Measurements from ENCODE around the gene GALNT18.

GALNT18 gene

GRCh38 chr11:11498195-11498594 lies 123.6 kb downstream of the GALNT18 start:
- DNase-seq (ENCODE audit: low spot score) = no peak

- DNase-seq (ENCODE audit: low spot score) = no peak
Observed at GRCh38 chr11:11496879-11497278, 124.9 kb downstream of the GALNT18 start.

- DNase-seq (ENCODE audit: low spot score) = no peak
Observed at GRCh38 chr11:11494348-11494747, 127.5 kb downstream of the GALNT18 start.

GRCh38 chr11:11493698-11494097 lies 128.1 kb downstream of the GALNT18 start:
- DNase-seq (ENCODE audit: low spot score) = no peak

GRCh38 chr11:11491589-11491988 lies 130.2 kb downstream of the GALNT18 start:
- no peak for DNase-seq (ENCODE audit: low spot score)

- DNase-seq (ENCODE audit: low spot score) = no peak
Observed at GRCh38 chr11:11491014-11491413, 130.8 kb downstream of the GALNT18 start.

- DNase-seq (ENCODE audit: low spot score) = no peak
Observed at GRCh38 chr11:11486423-11486822, 135.4 kb downstream of the GALNT18 start.

- DNase-seq (ENCODE audit: low spot score) = no peak
Observed at GRCh38 chr11:11486002-11486401, 135.8 kb downstream of the GALNT18 start.

- no peak for DNase-seq (ENCODE audit: low spot score)
Observed at GRCh38 chr11:11483627-11484026, 138.2 kb downstream of the GALNT18 start.

GRCh38 chr11:11482730-11483129 lies 139.1 kb downstream of the GALNT18 start:
- no peak for DNase-seq (ENCODE audit: low spot score)

- no peak for DNase-seq (ENCODE audit: low spot score)
Observed at GRCh38 chr11:11481371-11481770, 140.4 kb downstream of the GALNT18 start.

- no peak for DNase-seq (ENCODE audit: low spot score)
Observed at GRCh38 chr11:11480971-11481370, 140.8 kb downstream of the GALNT18 start.

GRCh38 chr11:11478687-11479086 lies 143.1 kb downstream of the GALNT18 start:
- DNase-seq (ENCODE audit: low spot score) = no peak

GRCh38 chr11:11477695-11478420 lies 143.9 kb downstream of the GALNT18 start:
- DNase-seq (ENCODE audit: low spot score) = no peak

- no peak for DNase-seq (ENCODE audit: low spot score)
Observed at GRCh38 chr11:11476971-11477645, 144.7 kb downstream of the GALNT18 start.

- no peak for DNase-seq (ENCODE audit: low spot score)
Observed at GRCh38 chr11:11476499-11476898, 145.3 kb downstream of the GALNT18 start.

- no peak for DNase-seq (ENCODE audit: low spot score)
Observed at GRCh38 chr11:11472106-11472505, 149.7 kb downstream of the GALNT18 start.

- no peak for DNase-seq (ENCODE audit: low spot score)
Observed at GRCh38 chr11:11471201-11471600, 150.6 kb downstream of the GALNT18 start.

- no peak for DNase-seq (ENCODE audit: low spot score)
Observed at GRCh38 chr11:11468954-11469353, 152.9 kb downstream of the GALNT18 start.

GRCh38 chr11:11467312-11467711 lies 154.5 kb downstream of the GALNT18 start:
- DNase-seq (ENCODE audit: low spot score) = no peak

- no peak for DNase-seq (ENCODE audit: low spot score)
Observed at GRCh38 chr11:11464555-11464954, 157.2 kb downstream of the GALNT18 start.

GRCh38 chr11:11463405-11463804 lies 158.4 kb downstream of the GALNT18 start:
- no peak for DNase-seq (ENCODE audit: low spot score)

- DNase-seq (ENCODE audit: low spot score) = no peak
Observed at GRCh38 chr11:11461473-11461872, 160.3 kb downstream of the GALNT18 start.

GRCh38 chr11:11459578-11459977 lies 162.2 kb downstream of the GALNT18 start:
- DNase-seq (ENCODE audit: low spot score) = no peak

All from hepatic stellate cell (primary cell).